ENCODE data around the gene CPSF3. TPM values are rescaled to one million over a fixed set of nuclear protein-coding genes. Genes with fewer than 3 reads are reported as not detected.
A peak's percentile ranks its signal among the peaks of the same experiment; 100 is the strongest.

CPSF3 gene
- total and polyA plus RNA-seq, 2 of the 4 experiments (the other 2 are of a cell fraction) = 29.2 to 64.5 TPM

- peak overlapping the region; percentile 25; the same call in 1 of the 2 replicates for H3K27ac ChIP-seq (ENCODE audit: insufficient read depth, low read length)
Measured at GRCh38 chr2:9488583-9489547, 65.4 kb downstream of the CPSF3 start.

More at GRCh38 chr2:9488583-9489547, 65.4 kb downstream of the CPSF3 start:
- Histone ChIP-seq H3K27me3 (ENCODE audit: control insufficient read depth, insufficient read depth, low read length) (no peaks in the 10 kb centered on the region), H3K23ac (ENCODE audit: low read depth, low read length) (no peak overlapping the region), H2AFZ (replicated peaks; ENCODE audit: low read length, poor library complexity) (no peak overlapping the region), H3K79me1 (ENCODE audit: low read depth in 1 of 2, low read length in 2 of 2) (peaks cover 28 to 52% of the 10 kb centered on the region in 2 experiments; a peak in 3 of 4 replicates), H2BK5ac (ENCODE audit: low read depth, low read length, poor library complexity, severe bottlenecking) (peak overlapping the region; percentile 13), H3K4me3 (ENCODE audit: insufficient read depth, low read depth, low read length) (no peak overlapping the region), H4K91ac (ENCODE audit: insufficient read depth, low read depth, low read length) (no peak overlapping the region), H3K56ac (ENCODE audit: extremely low read depth, insufficient read depth, low read length) (no peak overlapping the region), H2BK20ac (ENCODE audit: low read depth, low read length) (no peak overlapping the region), H2BK15ac (ENCODE audit: low read depth, low read length) (no peak overlapping the region), H2AK9ac (replicated peaks; ENCODE audit: low read depth, low read length, poor library complexity) (no peak overlapping the region), H3K4me1 (ENCODE audit: control insufficient read depth, insufficient read depth, low read length) (peaks cover 6% of the 10 kb centered on the region), H3K9me1 (ENCODE audit: insufficient read depth, low read length) (peaks cover 10% of the 10 kb centered on the region), H4K5ac (ENCODE audit: low read depth, low read length) (no peak overlapping the region), H3K36me3 (ENCODE audit: control insufficient read depth, insufficient read depth, low read length) (peaks cover 62% of the 10 kb centered on the region), H3K4ac (ENCODE audit: low read depth, low read length) (no peak overlapping the region), H3K9ac (ENCODE audit: low read depth, low read length) (no peak overlapping the region), H3K14ac (replicated peaks; ENCODE audit: low read depth, low read length) (no peak overlapping the region), H4K8ac (ENCODE audit: low read depth in 2 of 2, low read length in 2 of 2) (no peak overlapping the region), H3K18ac (ENCODE audit: low read depth, low read length) (no peak overlapping the region), H4K20me1 (ENCODE audit: insufficient read depth, low read length) (peaks cover 12% of the 10 kb centered on the region), H3K9me3 (ENCODE audit: control insufficient read depth, insufficient read depth, low read length) (no peaks in the 10 kb centered on the region), H2AK5ac (ENCODE audit: low read depth, low read length) (no peak overlapping the region), H3K4me2 (ENCODE audit: low read depth, low read length) (no peak overlapping the region), H2BK120ac (ENCODE audit: low read depth, low read length) (no peak overlapping the region)
- BruUV-seq (replicated peaks) = no TSS peak
- CTCF ChIA-PET = interaction anchor here (0.6 kb wide), 2 partner anchors 14 to 25 kb away, joined by 3 read pairs; no protein-coding TSS in a partner anchor
- ATAC-seq (ENCODE audit: low read depth) = peak; percentile 51
- DNase-seq = peak; percentile 83
- POLR2A ChIA-PET (ENCODE audit: unreplicated experiment) = no interaction called here
- dilution Hi-C loops (cut with HindIII; ENCODE audit: low sequenced_read_pairs, unreplicated experiment) (no loop called here), in situ Hi-C loops (cut with MboI; ENCODE audit: low sequenced_read_pairs) (no loop called here), intact Hi-C loops (cut with micrococcal nuclease) (no loop called here)
- no CpG with 5 or more reads among the region's 1 CpG for WGBS, 2 experiments (ENCODE audit: extremely low coverage in 2 of 2, insufficient read length in 1 of 2)
- no peak for TF ChIP-seq MXI1 (IDR thresholded peaks at IDR 0.05; ENCODE audit: borderline replicate concordance, low read depth, low read length)
- peak; percentile 62 for TF ChIP-seq CEBPB (IDR thresholded peaks at IDR 0.05; ENCODE audit: low read depth, low read length)

Measured in IMR-90 (cell line).